HS-27A (cell line): ENCODE results near the gene STK32C.

Experiments
- DNase-seq: peaks from one replicate; pipeline ENCODE4 v3.0.0-alpha.2; 2012; ENCODE audit warnings: low read depth, missing footprints

Gene STK32C

DNA sequence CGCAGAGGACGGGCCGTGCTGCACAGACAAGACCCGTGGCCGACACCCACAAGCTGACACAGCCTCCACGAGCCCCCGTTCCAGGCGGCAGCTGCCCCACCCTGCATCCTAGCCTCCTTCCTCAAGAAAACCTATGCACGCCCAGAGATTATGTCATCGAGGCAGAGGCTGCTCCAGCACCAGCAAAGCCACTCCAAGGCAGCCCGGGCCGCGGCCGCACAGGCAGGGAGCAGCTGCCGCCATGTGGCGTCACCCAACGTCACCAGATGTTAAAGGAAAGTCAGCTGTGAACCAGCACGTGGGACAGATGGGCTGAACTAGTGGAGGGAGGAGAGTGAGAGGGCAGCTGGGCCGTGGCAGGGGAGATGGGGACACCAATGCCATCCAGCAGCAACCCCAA is 59.8 kb downstream of the STK32C start:
- no peak for DNase-seq

DNA sequence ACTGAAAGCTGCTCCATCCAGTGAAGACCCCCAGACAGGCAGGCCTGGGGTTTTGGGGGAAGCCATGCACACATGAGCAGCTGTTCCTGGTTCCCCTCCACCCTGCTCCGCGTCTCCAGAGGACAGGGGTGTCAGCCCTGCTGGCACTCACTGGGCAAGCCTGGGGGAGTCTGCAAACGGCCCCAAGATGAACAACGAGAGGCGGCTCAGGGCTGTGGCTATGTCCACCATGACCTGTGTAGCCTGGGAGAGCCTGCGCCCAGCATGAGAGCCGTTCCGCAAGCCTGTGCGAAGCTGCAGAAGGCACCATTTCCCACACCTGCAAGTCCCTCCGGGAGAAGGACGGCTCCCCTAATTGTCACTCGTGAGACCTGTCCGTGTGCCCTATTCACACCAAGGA is 61.5 kb downstream of the STK32C start:
- no peak for DNase-seq

DNA sequence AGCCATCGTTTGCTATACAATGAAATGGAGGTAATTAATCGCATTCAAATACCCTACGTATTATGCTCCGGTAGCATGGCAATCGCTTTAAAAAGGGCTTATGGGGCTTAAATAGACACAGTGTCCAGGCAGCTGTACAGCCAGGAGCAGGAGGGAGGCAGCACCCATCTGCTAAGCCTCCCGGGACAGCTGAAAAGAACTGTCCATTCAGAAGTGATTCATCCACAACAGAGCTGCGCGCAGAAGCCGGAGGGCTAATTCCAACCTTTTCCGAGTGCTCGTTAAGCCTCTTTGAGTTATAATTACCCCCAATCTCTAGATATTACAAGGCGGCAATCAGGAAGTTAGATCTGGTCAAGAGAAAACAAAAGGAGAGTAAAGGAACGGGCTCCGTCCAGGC is 62.7 kb downstream of the STK32C start:
- DNase-seq, result no peak

GRCh38 chr10:132243626-132244025 is 64.1 kb downstream of the STK32C start:
- DNase-seq, result no peak

- no peak for DNase-seq
Observed at GRCh38 chr10:132243141-132243540, 64.6 kb downstream of the STK32C start.

DNA sequence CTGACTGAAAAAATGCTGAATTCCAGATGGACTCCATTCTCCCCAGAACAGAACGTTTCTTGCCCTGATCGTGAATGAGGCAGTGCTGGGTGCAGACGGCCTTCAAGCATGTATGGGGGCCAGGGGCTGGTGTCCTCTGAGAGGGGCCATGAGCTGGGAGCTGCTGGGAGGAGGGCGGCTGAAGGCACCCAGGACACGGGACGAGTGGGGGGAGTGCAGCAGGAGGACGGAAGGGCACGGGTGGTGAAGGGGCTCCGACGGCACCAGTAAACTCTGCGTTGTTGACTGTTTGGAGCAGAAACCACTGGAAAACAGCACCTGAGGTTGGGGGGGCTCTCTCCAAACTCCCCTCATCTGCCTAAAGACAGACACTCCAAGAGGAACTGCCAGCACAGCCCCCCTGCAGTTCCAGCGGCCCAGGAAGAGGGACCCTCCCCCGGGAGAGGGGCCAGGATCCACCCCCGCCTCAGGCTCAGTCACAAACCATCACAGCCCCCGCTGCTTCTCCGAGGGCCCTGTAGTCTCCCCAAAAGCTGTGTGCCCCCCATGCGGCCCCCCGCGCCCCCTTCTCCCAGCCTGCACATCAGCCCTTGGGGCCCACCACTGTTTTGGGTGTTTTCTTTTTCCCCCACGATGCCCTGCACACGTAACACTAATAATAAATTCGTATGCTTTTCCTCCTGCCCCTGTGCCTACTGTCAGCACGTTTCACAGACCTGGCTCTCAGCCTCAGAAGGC is 65.5 kb downstream of the STK32C start:
- no peak for DNase-seq

GRCh38 chr10:132241496-132241895 is 66.3 kb downstream of the STK32C start:
- DNase-seq, result no peak

DNA sequence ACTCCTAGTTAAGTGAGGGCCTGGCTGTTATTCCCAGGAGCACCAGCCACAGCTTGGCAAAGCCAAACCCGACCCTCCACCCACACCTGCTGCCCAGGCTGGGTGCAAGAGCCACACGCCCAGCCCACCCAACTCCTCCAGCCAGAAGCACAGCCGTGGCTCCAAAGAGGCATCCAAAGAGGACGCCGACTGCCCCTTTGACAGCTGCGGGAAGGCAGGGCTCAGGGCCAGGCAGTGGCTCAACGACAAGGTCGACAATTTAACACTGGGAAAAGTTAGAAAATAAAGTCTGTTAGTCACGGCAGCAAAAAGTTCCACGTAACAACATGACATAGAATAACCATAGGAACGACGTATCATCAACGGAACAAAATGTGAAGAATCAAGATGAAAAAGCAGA is 66.7 kb downstream of the STK32C start:
- no peak for DNase-seq

- no peak for DNase-seq
Observed at GRCh38 chr10:132240581-132240980, 67.2 kb downstream of the STK32C start.

DNA sequence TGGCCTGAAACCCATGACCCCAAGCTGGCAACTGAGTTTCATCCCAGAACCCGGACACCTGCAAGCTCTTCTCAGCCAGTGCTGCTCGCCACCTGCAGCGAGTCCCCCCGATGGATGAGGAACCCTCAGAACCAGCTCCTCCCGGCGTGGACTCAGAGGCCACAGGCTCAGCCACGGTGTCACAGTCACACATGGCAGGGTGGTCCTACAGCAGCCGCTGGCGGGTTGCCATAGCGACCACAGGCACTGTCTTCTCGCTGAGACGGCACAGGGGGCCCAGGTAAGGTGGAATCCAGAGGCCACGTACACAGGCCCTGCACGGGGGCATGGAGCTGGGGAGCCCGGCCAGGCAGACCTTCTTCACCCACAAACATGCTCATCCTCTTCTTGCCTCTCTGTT is 67.6 kb downstream of the STK32C start:
- no peak for DNase-seq

DNA sequence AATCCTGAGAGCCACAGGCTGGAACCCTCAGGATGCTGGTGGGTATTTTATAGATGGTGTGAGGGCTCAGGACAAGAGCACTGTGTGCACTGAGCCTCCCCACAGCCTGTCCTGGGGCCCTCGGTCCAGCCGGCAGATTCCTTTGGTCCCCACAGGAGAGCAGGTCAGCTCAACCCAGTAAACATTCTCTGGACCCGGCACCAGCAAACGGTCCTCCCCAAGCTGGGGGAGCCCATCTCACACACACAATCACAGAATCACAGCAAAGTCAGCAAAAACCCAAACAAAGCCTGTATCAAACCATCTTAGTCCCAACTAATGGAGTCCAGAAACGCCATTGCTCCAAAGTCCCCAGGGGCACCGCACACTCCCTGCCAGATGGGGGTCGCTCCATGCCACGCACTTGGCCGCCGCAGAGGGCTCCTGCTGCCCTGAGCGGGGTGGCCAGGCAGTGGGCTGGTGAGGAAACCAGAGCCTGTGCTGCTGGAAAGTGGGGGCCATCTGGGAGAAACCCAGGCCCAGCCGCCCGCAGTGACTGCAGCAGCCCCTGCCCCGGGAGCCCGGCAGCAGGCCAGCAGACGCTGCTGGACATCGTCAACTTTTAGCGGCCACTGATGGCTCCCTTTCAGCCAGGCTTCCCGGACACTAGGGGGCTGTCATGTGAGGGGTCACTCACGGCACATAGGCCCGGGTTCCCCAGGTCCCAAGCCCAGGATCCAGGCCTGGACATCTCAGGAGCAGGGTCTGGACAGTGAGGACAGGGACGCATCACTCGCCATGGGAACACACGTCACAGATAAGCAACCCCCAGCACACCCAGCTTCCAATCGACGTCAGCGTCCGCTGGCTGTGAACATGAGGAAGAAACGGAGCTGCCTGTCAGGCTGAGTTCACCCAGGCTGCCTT is 68.4 kb downstream of the STK32C start:
- no peak for DNase-seq

- no peak for DNase-seq
Observed at GRCh38 chr10:132238371-132239125, 69.2 kb downstream of the STK32C start.

DNA sequence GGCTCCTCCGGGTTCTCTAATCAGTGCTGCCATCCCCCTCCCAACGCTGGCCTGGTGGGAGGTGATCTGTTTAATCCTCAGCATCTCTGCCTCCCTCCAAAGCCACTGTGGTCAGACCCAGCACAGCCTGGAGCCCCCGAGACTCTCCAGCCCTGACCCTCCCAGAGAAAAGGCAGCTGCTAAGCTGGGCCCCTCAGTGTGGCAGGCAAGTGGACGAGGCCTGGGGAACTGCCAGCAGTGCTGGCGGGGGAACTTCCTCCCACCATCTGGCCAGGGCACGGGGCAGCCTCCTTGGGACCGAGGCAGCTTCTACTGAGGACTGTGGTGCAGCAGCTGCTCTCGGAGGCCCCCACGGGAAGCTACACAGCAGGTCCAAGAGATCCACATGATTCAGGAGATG is 69.9 kb downstream of the STK32C start:
- DNase-seq, result no peak

- no peak for DNase-seq
Observed at GRCh38 chr10:132237396-132237795, 70.4 kb downstream of the STK32C start.

GRCh38 chr10:132236881-132237280 is 70.9 kb downstream of the STK32C start:
- no peak for DNase-seq

- no peak for DNase-seq
Observed at GRCh38 chr10:132236161-132236560, 71.6 kb downstream of the STK32C start.

GRCh38 chr10:132234860-132235259 is 72.9 kb downstream of the STK32C start:
- DNase-seq, result no peak

DNA sequence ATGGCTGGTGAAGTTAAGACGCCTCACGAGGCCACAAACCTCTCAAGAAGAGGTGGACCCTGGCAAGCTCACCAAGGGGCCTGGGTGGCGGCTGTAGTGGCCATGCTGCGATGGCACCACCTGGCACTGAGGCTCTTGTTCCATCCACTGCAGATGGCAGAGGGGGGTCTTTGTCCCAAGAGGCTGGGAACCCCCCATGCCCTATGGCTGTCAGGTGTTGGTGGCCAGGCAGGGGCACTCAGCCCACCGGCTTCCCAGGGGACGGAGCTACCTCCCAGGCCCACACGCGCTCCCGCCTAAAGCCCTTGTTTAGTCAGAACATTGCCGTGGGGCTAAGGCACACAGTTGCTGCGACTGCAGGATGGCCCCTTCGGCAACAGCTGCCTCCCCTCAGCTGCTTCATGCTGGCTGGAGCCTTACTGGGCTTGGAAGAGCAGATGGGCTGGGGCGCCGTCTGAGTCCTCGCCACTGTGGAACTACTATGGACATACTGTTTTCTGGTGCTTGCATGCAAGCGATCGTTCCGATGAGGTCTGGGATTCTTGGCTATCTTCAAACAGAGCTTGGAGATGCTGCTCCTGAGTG is 74.2 kb downstream of the STK32C start:
- DNase-seq, result no peak

DNA sequence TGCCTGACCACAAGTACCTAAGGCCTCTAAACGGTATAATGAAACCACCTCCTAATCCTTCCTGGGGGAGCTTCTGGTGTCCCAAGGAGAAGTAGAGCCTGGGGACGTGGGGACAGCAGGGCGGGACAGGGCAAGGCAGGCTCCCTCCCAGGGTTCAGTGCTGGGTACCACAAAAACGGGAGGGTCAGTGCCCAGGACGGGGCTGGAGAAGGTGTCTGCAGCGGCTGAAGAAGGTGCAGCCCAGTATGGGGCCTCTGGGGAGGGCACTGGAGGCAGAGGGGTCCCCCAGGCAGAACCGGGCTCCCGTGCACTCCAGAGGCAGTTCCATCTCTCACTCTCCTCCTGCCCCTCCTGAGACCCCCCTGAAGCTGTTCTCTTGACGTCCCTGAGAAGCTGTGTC is 74.8 kb downstream of the STK32C start:
- DNase-seq, result no peak

DNA sequence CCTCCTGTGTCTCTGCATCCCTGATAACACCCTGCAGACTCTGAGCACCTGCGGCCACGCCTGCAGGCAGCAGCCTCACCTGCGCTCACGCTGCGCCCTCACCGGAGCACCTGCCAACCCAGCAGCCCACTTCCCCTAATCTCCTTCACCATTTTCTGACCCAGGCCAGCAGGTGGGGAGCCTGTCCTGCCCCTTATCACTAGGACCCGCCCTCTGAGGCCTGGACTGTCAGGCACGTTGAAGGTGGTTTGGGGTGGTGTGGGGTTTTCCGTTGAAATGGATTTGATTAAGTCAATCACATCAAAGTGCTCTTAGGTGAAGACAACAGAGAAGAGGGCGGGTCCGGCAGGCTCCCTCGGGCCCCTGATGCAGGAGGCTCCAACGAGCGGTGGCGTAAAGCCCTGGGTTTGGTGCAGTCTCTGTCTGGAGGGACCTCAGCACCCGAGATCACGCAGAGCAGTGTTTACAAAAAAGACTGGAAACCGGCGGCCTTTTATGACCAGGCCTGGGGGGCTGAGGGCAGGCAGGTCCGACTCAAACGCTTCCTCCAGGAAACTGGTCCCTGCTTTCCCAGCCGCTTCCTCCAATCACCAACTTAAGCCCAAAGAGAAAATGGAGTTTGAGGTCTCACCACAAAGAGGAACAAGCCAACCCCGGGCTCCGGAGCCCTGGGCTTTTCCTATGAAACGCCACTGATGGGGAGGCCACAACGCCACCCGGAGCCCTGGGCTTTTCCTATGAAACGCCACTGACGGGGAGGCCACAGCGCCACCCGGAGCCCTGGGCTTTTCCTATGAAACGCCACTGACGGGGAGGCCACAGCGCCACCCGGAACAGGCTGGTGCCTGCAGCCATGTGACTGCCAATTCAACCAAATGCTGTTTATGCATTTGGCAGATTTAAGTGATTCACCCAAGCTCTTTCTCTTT is 75.5 kb downstream of the STK32C start:
- DNase-seq, result no peak

DNA sequence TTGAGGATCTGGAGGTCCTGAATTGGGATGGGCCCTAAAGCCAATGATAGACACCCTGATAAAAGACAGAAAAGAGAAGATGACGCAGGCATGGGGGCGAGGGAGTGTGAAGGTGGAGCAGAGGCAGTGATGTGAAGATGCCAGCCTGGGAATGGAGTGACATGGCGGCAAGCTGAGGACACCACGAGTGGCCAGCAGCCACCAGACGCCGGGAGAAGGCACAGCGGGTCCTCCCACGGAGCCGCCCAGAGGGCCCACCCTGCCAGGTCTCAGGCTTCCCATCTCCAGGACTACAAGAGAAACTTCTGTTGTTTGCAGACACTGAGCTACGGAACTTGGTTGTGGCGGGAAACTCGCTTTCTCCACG is 76.1 kb downstream of the STK32C start:
- no peak for DNase-seq
